HepG2 (cell line): ENCODE results near the gene LRP5. TPM values are rescaled to one million over a fixed set of nuclear protein-coding genes. Genes with fewer than 3 reads are reported as not detected.

ENCODE experiments used
- BRD4 ChIP-seq: sonication (generic); formaldehyde crosslinking; IDR thresholded peaks from 2 replicates; pipeline ENCODE4 v1.4.0; 2020; ENCODE audit warnings: missing genetic modification reagents
- HDAC6 ChIP-seq: fragments of 200-600 bp; sonication (generic); IDR thresholded peaks from 2 replicates; pipeline ENCODE4 v1.7.0; 2017; ENCODE audit warnings: mild to moderate bottlenecking, antibody characterized with exemption, low read length, low read depth
- KDM3A ChIP-seq: IDR thresholded peaks from 2 replicates; pipeline ENCODE4 v1.6.1; 2018; ENCODE audit warnings: low read depth, missing compliant biosample characterization
- MAF1 ChIP-seq: sonication (generic); formaldehyde crosslinking; IDR thresholded peaks from 2 replicates; pipeline ENCODE4 v1.5.0; 2020; ENCODE audit warnings: missing genetic modification reagents, borderline replicate concordance
- MIER3 ChIP-seq: IDR thresholded peaks from 2 replicates; pipeline ENCODE4 v1.6.1; 2016; ENCODE audit warnings: missing compliant biosample characterization, borderline replicate concordance
- NR1H2 ChIP-seq: sonication (generic); formaldehyde crosslinking; IDR thresholded peaks from 2 replicates; pipeline ENCODE4 v1.8.1; 2022; ENCODE audit warnings: low read depth, missing genetic modification reagents, borderline replicate concordance
- SMAD9 ChIP-seq: sonication (generic); formaldehyde crosslinking; IDR thresholded peaks from 2 replicates; pipeline ENCODE4 v1.5.1; 2020; ENCODE audit warnings: mild to moderate bottlenecking, missing genetic modification reagents
- TOPORS ChIP-seq: sonication (generic); formaldehyde crosslinking; IDR thresholded peaks from 2 replicates; pipeline ENCODE4 v1.8.0; 2023; ENCODE audit warnings: mild to moderate bottlenecking, missing genetic modification reagents
- ZC3H13 ChIP-seq: sonication (generic); formaldehyde crosslinking; IDR thresholded peaks from 2 replicates; pipeline ENCODE4 v1.8.1; 2023; ENCODE audit warnings: mild to moderate bottlenecking, missing genetic modification reagents, moderate library complexity
- ZFP36L2 ChIP-seq: sonication (generic); formaldehyde crosslinking; IDR thresholded peaks from 2 replicates; pipeline ENCODE4 v1.4.0; 2020; ENCODE audit warnings: missing genetic modification reagents
- ZNF546 ChIP-seq: sonication (generic); formaldehyde crosslinking; conservative IDR thresholded peaks from 2 replicates; pipeline ENCODE4 v1.8.1; 2023; ENCODE audit warnings: mild to moderate bottlenecking, missing genetic modification reagents
- ZNF563 ChIP-seq: sonication (generic); formaldehyde crosslinking; IDR thresholded peaks from 2 replicates; pipeline ENCODE4 v1.8.0; 2022; ENCODE audit warnings: mild to moderate bottlenecking, moderate library complexity, missing genetic modification reagents
- ZNF670 ChIP-seq: sonication (generic); formaldehyde crosslinking; IDR thresholded peaks from 2 replicates; pipeline ENCODE4 v1.8.0; 2022; ENCODE audit warnings: mild to moderate bottlenecking, missing genetic modification reagents, borderline replicate concordance
- ZNF878 ChIP-seq: sonication (generic); formaldehyde crosslinking; IDR thresholded peaks from 2 replicates; pipeline ENCODE4 v1.8.1; 2023; ENCODE audit warnings: mild to moderate bottlenecking, missing genetic modification reagents, moderate library complexity
- polyA plus RNA-seq, 8 experiments: library from polyadenylated mRNA; depleted of rRNA in 3 of 8; stranded (reverse) in 7 of 8; unstranded in 1 of 8; fragments of >200 nt; fragmentation: Illumina TruSeq in 4 of 8; extraction: Trizol in 4 of 8; gene quantifications; 2 replicates each; pipeline versions ENCODE4 v1.2.1 to v1.2.3, GENCODE V29; 2011 to 2016; ENCODE audit warnings: low read depth in 4 of 8, missing spikeins in 1 of 8, mixed read lengths in 1 of 8; ENCODE audit not compliant: insufficient read depth in 1 of 8
- total RNA-seq, 5 experiments: library from RNA; depleted of rRNA; stranded (reverse); fragments of >200 nt; fragmentation: Illumina TruSeq; extraction: Trizol; gene quantifications; 2 replicates each; pipeline ENCODE4 v1.2.3, GENCODE V29; 2016; ENCODE audit warnings: low read depth in 1 of 5
- TF ChIP-seq, protein P1 (sequence below): IDR thresholded peaks from 2 replicates; pipeline ENCODE4 v1.6.1; 2016; ENCODE audit warnings: mild to moderate bottlenecking
- TF ChIP-seq, protein P2 (sequence below): sonication (generic); formaldehyde crosslinking; IDR thresholded peaks from 2 replicates; pipeline ENCODE4 v1.4.0; 2020; ENCODE audit warnings: mild to moderate bottlenecking, missing genetic modification reagents
- TF ChIP-seq, protein P3 (sequence below): sonication (generic); formaldehyde crosslinking; IDR thresholded peaks from 2 replicates; pipeline ENCODE4 v1.8.0; 2022; ENCODE audit warnings: low read depth, missing genetic modification reagents
- TF ChIP-seq, protein P4 (sequence below): sonication (generic); formaldehyde crosslinking; IDR thresholded peaks from 2 replicates; pipeline ENCODE4 v1.5.0; 2020; ENCODE audit warnings: missing genetic modification reagents, mild to moderate bottlenecking, borderline replicate concordance

Gene LRP5
- total and polyA plus RNA-seq, 2 of the 13 experiments (the other 11 are each of a cell fraction or from before 2014, with no cell fraction given): 40.4 to 64.0 TPM

DNA sequence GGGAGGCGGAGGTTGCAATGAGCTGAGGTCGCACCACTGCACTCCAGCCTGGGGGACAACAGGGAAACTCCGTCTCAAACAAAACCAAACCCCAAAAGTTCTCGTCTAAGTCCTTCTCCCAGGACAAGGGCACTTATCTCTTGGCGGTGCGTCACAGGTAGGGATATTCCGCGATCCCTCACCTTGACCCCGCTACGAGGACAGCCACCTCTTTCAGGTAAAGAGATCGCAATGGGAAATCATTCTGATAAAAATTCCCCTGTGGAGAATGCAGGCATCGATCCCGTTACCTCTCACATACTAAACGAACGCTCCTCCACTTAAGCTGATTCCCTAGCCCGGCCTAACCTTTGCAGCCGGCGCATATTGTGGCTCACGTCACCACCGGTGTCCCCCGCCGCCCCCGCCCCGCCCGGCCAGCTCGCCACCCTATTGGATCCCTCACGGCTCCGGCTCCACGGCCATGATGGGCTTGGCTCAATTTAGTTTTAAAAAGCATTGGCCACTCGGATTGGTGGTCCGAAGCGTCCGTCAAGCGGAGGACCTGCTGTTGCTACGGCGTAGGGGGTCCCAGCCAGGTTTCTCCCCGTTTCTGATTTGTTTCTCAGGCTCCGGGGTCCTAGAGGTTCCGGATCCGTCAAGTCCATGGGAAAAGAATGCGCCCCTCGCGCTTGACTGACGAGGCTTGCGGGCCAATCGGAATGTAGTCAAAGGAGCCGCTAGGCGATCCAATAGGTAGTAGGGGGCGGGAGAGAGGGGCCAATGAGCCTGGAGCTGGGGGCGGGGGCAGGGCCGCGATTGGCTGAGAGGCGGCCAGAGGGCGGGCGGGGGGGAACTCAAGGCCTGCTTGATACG, 147.7 kb downstream of the LRP5 start (continued):
- peak; percentile 64; the same call in 1 of the 2 replicates for TF ChIP-seq MIER3 (CRISPR knock-in tag)
- TF ChIP-seq TOPORS (CRISPR knock-in tag): 0 out of 2 replicates have a peak, but pooled peaks have one; percentile 30
- TF ChIP-seq, protein P1, sequence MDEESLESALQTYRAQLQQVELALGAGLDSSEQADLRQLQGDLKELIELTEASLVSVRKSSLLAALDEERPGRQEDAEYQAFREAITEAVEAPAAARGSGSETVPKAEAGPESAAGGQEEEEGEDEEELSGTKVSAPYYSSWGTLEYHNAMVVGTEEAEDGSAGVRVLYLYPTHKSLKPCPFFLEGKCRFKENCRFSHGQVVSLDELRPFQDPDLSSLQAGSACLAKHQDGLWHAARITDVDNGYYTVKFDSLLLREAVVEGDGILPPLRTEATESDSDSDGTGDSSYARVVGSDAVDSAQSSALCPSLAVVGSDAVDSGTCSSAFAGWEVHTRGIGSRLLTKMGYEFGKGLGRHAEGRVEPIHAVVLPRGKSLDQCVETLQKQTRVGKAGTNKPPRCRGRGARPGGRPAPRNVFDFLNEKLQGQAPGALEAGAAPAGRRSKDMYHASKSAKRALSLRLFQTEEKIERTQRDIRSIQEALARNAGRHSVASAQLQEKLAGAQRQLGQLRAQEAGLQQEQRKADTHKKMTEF: peak; percentile 88
- 0 out of 2 replicates have a peak, but pooled peaks have one; percentile 14 for TF ChIP-seq ZNF563 (CRISPR knock-in tag)
- no peak for TF ChIP-seq NR1H2 (CRISPR knock-in tag)
- no peak for TF ChIP-seq ZNF670
- TF ChIP-seq MAF1 (CRISPR knock-in tag): peak; percentile 97
- TF ChIP-seq, protein P2, sequence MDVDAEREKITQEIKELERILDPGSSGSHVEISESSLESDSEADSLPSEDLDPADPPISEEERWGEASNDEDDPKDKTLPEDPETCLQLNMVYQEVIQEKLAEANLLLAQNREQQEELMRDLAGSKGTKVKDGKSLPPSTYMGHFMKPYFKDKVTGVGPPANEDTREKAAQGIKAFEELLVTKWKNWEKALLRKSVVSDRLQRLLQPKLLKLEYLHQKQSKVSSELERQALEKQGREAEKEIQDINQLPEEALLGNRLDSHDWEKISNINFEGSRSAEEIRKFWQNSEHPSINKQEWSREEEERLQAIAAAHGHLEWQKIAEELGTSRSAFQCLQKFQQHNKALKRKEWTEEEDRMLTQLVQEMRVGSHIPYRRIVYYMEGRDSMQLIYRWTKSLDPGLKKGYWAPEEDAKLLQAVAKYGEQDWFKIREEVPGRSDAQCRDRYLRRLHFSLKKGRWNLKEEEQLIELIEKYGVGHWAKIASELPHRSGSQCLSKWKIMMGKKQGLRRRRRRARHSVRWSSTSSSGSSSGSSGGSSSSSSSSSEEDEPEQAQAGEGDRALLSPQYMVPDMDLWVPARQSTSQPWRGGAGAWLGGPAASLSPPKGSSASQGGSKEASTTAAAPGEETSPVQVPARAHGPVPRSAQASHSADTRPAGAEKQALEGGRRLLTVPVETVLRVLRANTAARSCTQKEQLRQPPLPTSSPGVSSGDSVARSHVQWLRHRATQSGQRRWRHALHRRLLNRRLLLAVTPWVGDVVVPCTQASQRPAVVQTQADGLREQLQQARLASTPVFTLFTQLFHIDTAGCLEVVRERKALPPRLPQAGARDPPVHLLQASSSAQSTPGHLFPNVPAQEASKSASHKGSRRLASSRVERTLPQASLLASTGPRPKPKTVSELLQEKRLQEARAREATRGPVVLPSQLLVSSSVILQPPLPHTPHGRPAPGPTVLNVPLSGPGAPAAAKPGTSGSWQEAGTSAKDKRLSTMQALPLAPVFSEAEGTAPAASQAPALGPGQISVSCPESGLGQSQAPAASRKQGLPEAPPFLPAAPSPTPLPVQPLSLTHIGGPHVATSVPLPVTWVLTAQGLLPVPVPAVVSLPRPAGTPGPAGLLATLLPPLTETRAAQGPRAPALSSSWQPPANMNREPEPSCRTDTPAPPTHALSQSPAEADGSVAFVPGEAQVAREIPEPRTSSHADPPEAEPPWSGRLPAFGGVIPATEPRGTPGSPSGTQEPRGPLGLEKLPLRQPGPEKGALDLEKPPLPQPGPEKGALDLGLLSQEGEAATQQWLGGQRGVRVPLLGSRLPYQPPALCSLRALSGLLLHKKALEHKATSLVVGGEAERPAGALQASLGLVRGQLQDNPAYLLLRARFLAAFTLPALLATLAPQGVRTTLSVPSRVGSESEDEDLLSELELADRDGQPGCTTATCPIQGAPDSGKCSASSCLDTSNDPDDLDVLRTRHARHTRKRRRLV: peak; percentile 59; the same call in 1 of the 2 replicates
- TF ChIP-seq HDAC6: no peak
- TF ChIP-seq ZFP36L2: no peak
- no peak for TF ChIP-seq BRD4 (CRISPR knock-in tag)
- no peak for TF ChIP-seq ZNF546
- no peak for TF ChIP-seq ZNF878 (CRISPR knock-in tag)
- TF ChIP-seq SMAD9 (CRISPR knock-in tag): 0 out of 2 replicates have a peak, but pooled peaks have one; percentile 47
- TF ChIP-seq ZC3H13 (CRISPR knock-in tag): peak; percentile 82; the same call in 1 of the 2 replicates
- TF ChIP-seq, protein P3, sequence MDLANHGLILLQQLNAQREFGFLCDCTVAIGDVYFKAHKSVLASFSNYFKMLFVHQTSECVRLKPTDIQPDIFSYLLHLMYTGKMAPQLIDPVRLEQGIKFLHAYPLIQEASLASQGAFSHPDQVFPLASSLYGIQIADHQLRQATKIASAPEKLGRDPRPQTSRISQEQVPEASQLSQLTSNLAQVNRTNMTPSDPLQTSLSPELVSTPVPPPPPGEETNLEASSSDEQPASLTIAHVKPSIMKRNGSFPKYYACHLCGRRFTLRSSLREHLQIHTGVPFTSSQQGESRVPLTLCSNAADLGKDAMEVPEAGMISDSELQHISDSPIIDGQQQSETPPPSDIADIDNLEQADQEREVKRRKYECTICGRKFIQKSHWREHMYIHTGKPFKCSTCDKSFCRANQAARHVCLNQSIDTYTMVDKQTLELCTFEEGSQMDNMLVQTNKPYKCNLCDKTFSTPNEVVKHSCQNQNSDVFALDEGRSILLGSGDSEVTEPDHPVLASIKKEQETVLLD: peak; percentile 38; the same call in 1 of the 2 replicates
- TF ChIP-seq, protein P4, sequence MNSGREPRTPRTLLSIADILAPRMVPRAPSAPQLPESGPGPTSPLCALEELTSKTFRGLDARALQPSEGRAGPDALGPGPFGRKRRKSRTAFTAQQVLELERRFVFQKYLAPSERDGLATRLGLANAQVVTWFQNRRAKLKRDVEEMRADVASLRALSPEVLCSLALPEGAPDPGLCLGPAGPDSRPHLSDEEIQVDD (CRISPR knock-in tag): no peak
- TF ChIP-seq KDM3A: no peak
